GM12878 (cell line): ENCODE measurements around the gene VAC14. TPM values are rescaled to one million over a fixed set of nuclear protein-coding genes. Genes with fewer than 3 reads are reported as not detected.

Source experiments
- ATAC-seq: fragments of 200-7000 bp; cut with Tn5 transposase; 3 replicates; pipeline ENCODE4 v1.9.1; 2020; ENCODE audit warnings: mild to moderate bottlenecking, moderate library complexity
- BruUV-seq: library from RNA; stranded (reverse); fragments of 400-500 nt; replicated peaks from 2 replicates; lab custom pipeline; 2021; lab: Mats Ljungman, UMichigan
- CTCF ChIA-PET: fragments of 300-600 bp; sonication (Branson Sonifier 250); formaldehyde crosslinking; extraction: SDS; loops from one replicate; lab custom pipeline; 2021; ENCODE audit warnings: inconsistent platforms; lab: Yijun Ruan, JAX
- POLR2A ChIA-PET: fragments of 350-600 bp; formaldehyde crosslinking; extraction: SDS; loops from one replicate; lab custom pipeline; 2021; ENCODE audit warnings: inconsistent platforms; lab: Charles Lee
- RAD21 ChIA-PET: fragments of 300-600 bp; sonication (Branson Sonifier 250); formaldehyde crosslinking; loops from one replicate; lab custom pipeline; 2023; ENCODE audit warnings: antibody characterized with exemption; ENCODE audit not compliant: unreplicated experiment; lab: Charles Lee
- SMC1A ChIA-PET: fragments of 300-600 bp; sonication (Branson Sonifier 250); formaldehyde crosslinking; loops from one replicate; lab custom pipeline; 2023; ENCODE audit not compliant: unreplicated experiment, uncharacterized antibody; lab: Charles Lee
- DNase-seq: peaks from one replicate; pipeline ENCODE4 v3.0.0-alpha.2; 2011; ENCODE audit warnings: low read depth, low spot score
- FAIRE-seq: peaks from 3 replicates; lab custom pipeline; 2011; peaks lifted over from hg19 to GRCh38; lab: Jason Lieb, UNC
- H2AFZ ChIP-seq: 2 replicates; pipeline ENCODE4 v1.6.0; 2011; ENCODE audit warnings: low read depth, low read length, control low read depth; ENCODE audit not compliant: control insufficient read depth
- H3K27ac ChIP-seq: 2 replicates; pipeline ENCODE4 v1.5.1; 2011; ENCODE audit warnings: control low read depth; ENCODE audit not compliant: control insufficient read depth, insufficient read depth
- H3K27me3 ChIP-seq, 2 experiments: replicated peaks in 1 of 2; 2 replicates each; pipeline versions ENCODE4 v1.6.0 to v1.6.1; 2011; ENCODE audit warnings: low read length in 1 of 2; ENCODE audit not compliant: control insufficient read depth in 2 of 2, insufficient read depth in 2 of 2
- H3K36me3 ChIP-seq, 2 experiments: 2 replicates each; pipeline ENCODE4 v1.5.1; 2011; ENCODE audit warnings: low read length in 1 of 2; ENCODE audit not compliant: control insufficient read depth in 2 of 2, insufficient read depth in 2 of 2
- H3K4me1 ChIP-seq: 2 replicates; pipeline ENCODE4 v1.6.1; 2011; ENCODE audit warnings: mild to moderate bottlenecking, low read length, moderate library complexity, mixed read lengths; ENCODE audit not compliant: control insufficient read depth, insufficient read depth
- H3K4me2 ChIP-seq: 2 replicates; pipeline ENCODE4 v1.6.0; 2011; ENCODE audit warnings: control low read depth; ENCODE audit not compliant: control insufficient read depth, insufficient read depth
- H3K4me3 ChIP-seq: fragments of 200-600 bp; sonication (generic); 2 replicates; pipeline ENCODE4 v1.5.1; 2016
- H3K79me2 ChIP-seq: 2 replicates; pipeline ENCODE4 v1.6.0; 2011; ENCODE audit warnings: low read length; ENCODE audit not compliant: control insufficient read depth, insufficient read depth
- H3K9ac ChIP-seq: 2 replicates; pipeline ENCODE4 v1.8.0; 2011; ENCODE audit warnings: low read length, control low read depth, mixed read lengths; ENCODE audit not compliant: control insufficient read depth, insufficient read depth
- H3K9me3 ChIP-seq: replicated peaks from 3 replicates; pipeline ENCODE4 v1.5.1; 2011; ENCODE audit warnings: mild to moderate bottlenecking, low read length; ENCODE audit not compliant: control insufficient read depth, insufficient read depth
- H4K20me1 ChIP-seq: 2 replicates; pipeline ENCODE4 v1.6.0; 2011; ENCODE audit not compliant: control insufficient read depth, insufficient read depth
- CBFB ChIP-seq: IDR thresholded peaks from 2 replicates; pipeline ENCODE4 v1.6.1; 2016; ENCODE audit warnings: antibody characterized with exemption, low read depth
- CREB1 ChIP-seq: IDR thresholded peaks from 2 replicates; pipeline ENCODE4 v1.6.1; 2012; ENCODE audit warnings: low read depth, mild to moderate bottlenecking, inconsistent platforms
- EED ChIP-seq: sonication (generic); IDR thresholded peaks from 2 replicates; pipeline ENCODE4 v1.6.1; 2016; ENCODE audit warnings: antibody characterized with exemption, low read depth
- KLF5 ChIP-seq: fragments of 450-650 bp; IDR thresholded peaks from 2 replicates; pipeline ENCODE4 v1.6.1; 2014; ENCODE audit warnings: mild to moderate bottlenecking; ENCODE audit not compliant: partially characterized antibody
- NFIC ChIP-seq: IDR thresholded peaks from 2 replicates; pipeline ENCODE4 v1.6.1; 2012; ENCODE audit warnings: low read depth, mild to moderate bottlenecking, inconsistent platforms, low read length, moderate library complexity
- POLR2A ChIP-seq: IDR thresholded peaks from 2 replicates; pipeline ENCODE4 v1.6.1; 2011; ENCODE audit warnings: low read depth, mild to moderate bottlenecking, low read length
- RUNX3 ChIP-seq: IDR thresholded peaks from 2 replicates; pipeline ENCODE4 v1.6.1; 2012; ENCODE audit warnings: low read length, inconsistent platforms
- SKIL ChIP-seq: fragments of 450-650 bp; IDR thresholded peaks from 2 replicates; pipeline ENCODE4 v1.6.1; 2017; ENCODE audit warnings: mild to moderate bottlenecking, low read depth, inconsistent platforms; ENCODE audit not compliant: poor library complexity, severe bottlenecking
- TCF3 ChIP-seq: IDR thresholded peaks from 2 replicates; pipeline ENCODE4 v1.6.1; 2012; ENCODE audit warnings: low read depth, mild to moderate bottlenecking, low read length, borderline replicate concordance; ENCODE audit not compliant: insufficient read depth
- ZBED1 ChIP-seq: IDR thresholded peaks from 2 replicates; pipeline ENCODE4 v1.6.1; 2016; ENCODE audit warnings: borderline replicate concordance
- WGBS: methylation state at CpG from one replicate; pipeline ENCODE4 v1.1.6; 2016; ENCODE audit warnings: low lambda C conversion rate; ENCODE audit not compliant: insufficient replicate concordance, insufficient coverage; ENCODE audit errors: missing lambda C conversion rate; 5-methylcytosine and 5-hydroxymethylcytosine counted together
- in situ Hi-C: fragments of 300-500 bp; cut with MboI; formaldehyde crosslinking; loops from 9 replicates; pipeline ENCODE4 v1.14.3; 2018; ENCODE audit warnings: mixed read lengths
- intact Hi-C: fragments of 100-400 bp; cut with micrococcal nuclease; formaldehyde crosslinking; loops from one replicate; pipeline ENCODE4 v1.14.2; 2022; ENCODE audit not compliant: unreplicated experiment
- polyA plus RNA-seq, 11 experiments: library from polyadenylated mRNA; depleted of rRNA in 4 of 11; unstranded in 6 of 11; stranded (reverse) in 5 of 11; fragments of >200 nt; fragmentation: Nextera tagmentation in 4 of 11; fragmentation: Illumina TruSeq in 1 of 11; extraction: Ambion mirVana in 4 of 11; extraction: Trizol in 1 of 11; gene quantifications; 1 replicate in 1 of 11; 2 replicates in 10 of 11; pipeline versions ENCODE4 v1.2.1 to v1.2.3, GENCODE V29; 2011 to 2016; ENCODE audit warnings: inconsistent platforms in 2 of 11, missing spikeins in 2 of 11, low read depth in 1 of 11
- total RNA-seq, 4 experiments: library from RNA; depleted of rRNA in 3 of 4; stranded (reverse); fragments of >200 nt in 3 of 4; fragmentation: Illumina TruSeq in 1 of 4; extraction: Trizol in 1 of 4; gene quantifications; 2 replicates each; pipeline versions ENCODE4 v1.2.1 to v1.2.3, GENCODE V29; 2013 to 2021
- TF ChIP-seq, protein P1 (sequence below): fragments of 450-650 bp; IDR thresholded peaks from 2 replicates; pipeline ENCODE4 v1.6.1; 2017; ENCODE audit warnings: antibody characterized with exemption, mild to moderate bottlenecking, moderate library complexity
- TF ChIP-seq, protein P2 (sequence below): fragments of 450-650 bp; IDR thresholded peaks from 2 replicates; pipeline ENCODE4 v1.6.1; 2016; ENCODE audit warnings: mild to moderate bottlenecking
- TF ChIP-seq, protein P3 (sequence below): IDR thresholded peaks from 2 replicates; pipeline ENCODE4 v1.6.1; 2011; ENCODE audit warnings: mild to moderate bottlenecking, low read depth, low read length, moderate library complexity; ENCODE audit not compliant: insufficient replicate concordance
- TF ChIP-seq, protein P4 (sequence below): fragments of 450-650 bp; IDR thresholded peaks from 2 replicates; pipeline ENCODE4 v1.6.1; 2016; ENCODE audit warnings: mild to moderate bottlenecking

The VAC14 gene
- total and polyA plus RNA-seq, 10 of the 15 experiments (the other 5 are each of a cell fraction or from before 2014, with no cell fraction given), result 1.3 to 45.5 (median 25.5) TPM

GRCh38 chr16:70737377-70738082 lies 63.4 kb downstream of the VAC14 start:
- DNase-seq, result peak; percentile 81
- H3K4me1 ChIP-seq, result peaks cover 22% of the 10 kb centered on the region
- H3K9me3 ChIP-seq, result no peaks in the 10 kb centered on the region
- H3K27me3 ChIP-seq, result no peaks in the 10 kb centered on the region
- ChIA-PET POLR2A (interaction anchor here (0.5 kb wide), 1 partner anchor 212 kb away, joined by 9 read pairs; no protein-coding TSS in a partner anchor), SMC1A (interaction anchor here (1.6 kb wide), 1 partner anchor 33 kb away, joined by 5 read pairs; no protein-coding TSS in a partner anchor), RAD21 (no interaction called here), CTCF (interaction anchor here (0.6 to 2.6 kb wide), 3 partner anchors 34 to 847 kb away, joined by 3 to 18 read pairs (median 3); no protein-coding TSS in a partner anchor)
- H3K4me2 ChIP-seq, result peak overlapping the region; percentile 73
- 15% methylated on average over 21 of the region's 21 CpGs for WGBS
- H3K79me2 ChIP-seq, result no peaks in the 10 kb centered on the region
- no TSS peak for BruUV-seq
- intact Hi-C loops, result no loop called here
- H4K20me1 ChIP-seq, result no peaks in the 10 kb centered on the region
- in situ Hi-C loops, result no loop called here
- no peak overlapping the region; the same call in 1 of the 2 replicates for H2AFZ ChIP-seq
- H3K36me3 ChIP-seq, result peaks cover 0 to 9% of the 10 kb centered on the region in 2 experiments; a peak in 3 of 4 replicates
- H3K9ac ChIP-seq, result peak overlapping the region; percentile 51; the same call in 1 of the 2 replicates
- H3K27ac ChIP-seq, result peak overlapping the region; percentile 71
- FAIRE-seq, result peak; percentile 96
- H3K4me3 ChIP-seq, result no peak overlapping the region
- peak; percentile 95 for ATAC-seq
- TF ChIP-seq TCF3 (peak; percentile 73; the same call in 1 of the 2 replicates), SKIL (peak; percentile 82), POLR2A (peak; percentile 64), EED (peak; percentile 82), KLF5 (peak; percentile 91), NFIC (peak; percentile 45; the same call in 1 of the 2 replicates), ZBED1 (peak; percentile 49; the same call in 1 of the 2 replicates), RUNX3 (peak; percentile 96), CBFB (peak; percentile 78; the same call in 1 of the 2 replicates), CREB1 (peak; percentile 96)
- TF ChIP-seq, protein P1, sequence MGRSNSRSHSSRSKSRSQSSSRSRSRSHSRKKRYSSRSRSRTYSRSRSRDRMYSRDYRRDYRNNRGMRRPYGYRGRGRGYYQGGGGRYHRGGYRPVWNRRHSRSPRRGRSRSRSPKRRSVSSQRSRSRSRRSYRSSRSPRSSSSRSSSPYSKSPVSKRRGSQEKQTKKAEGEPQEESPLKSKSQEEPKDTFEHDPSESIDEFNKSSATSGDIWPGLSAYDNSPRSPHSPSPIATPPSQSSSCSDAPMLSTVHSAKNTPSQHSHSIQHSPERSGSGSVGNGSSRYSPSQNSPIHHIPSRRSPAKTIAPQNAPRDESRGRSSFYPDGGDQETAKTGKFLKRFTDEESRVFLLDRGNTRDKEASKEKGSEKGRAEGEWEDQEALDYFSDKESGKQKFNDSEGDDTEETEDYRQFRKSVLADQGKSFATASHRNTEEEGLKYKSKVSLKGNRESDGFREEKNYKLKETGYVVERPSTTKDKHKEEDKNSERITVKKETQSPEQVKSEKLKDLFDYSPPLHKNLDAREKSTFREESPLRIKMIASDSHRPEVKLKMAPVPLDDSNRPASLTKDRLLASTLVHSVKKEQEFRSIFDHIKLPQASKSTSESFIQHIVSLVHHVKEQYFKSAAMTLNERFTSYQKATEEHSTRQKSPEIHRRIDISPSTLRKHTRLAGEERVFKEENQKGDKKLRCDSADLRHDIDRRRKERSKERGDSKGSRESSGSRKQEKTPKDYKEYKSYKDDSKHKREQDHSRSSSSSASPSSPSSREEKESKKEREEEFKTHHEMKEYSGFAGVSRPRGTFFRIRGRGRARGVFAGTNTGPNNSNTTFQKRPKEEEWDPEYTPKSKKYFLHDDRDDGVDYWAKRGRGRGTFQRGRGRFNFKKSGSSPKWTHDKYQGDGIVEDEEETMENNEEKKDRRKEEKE, result no peak
- TF ChIP-seq, protein P2, sequence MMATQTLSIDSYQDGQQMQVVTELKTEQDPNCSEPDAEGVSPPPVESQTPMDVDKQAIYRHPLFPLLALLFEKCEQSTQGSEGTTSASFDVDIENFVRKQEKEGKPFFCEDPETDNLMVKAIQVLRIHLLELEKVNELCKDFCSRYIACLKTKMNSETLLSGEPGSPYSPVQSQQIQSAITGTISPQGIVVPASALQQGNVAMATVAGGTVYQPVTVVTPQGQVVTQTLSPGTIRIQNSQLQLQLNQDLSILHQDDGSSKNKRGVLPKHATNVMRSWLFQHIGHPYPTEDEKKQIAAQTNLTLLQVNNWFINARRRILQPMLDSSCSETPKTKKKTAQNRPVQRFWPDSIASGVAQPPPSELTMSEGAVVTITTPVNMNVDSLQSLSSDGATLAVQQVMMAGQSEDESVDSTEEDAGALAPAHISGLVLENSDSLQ, result peak; percentile 57
- TF ChIP-seq, protein P3, sequence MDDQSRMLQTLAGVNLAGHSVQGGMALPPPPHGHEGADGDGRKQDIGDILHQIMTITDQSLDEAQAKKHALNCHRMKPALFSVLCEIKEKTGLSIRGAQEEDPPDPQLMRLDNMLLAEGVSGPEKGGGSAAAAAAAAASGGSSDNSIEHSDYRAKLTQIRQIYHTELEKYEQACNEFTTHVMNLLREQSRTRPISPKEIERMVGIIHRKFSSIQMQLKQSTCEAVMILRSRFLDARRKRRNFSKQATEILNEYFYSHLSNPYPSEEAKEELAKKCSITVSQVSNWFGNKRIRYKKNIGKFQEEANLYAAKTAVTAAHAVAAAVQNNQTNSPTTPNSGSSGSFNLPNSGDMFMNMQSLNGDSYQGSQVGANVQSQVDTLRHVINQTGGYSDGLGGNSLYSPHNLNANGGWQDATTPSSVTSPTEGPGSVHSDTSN, result peak; percentile 3
- TF ChIP-seq, protein P4, sequence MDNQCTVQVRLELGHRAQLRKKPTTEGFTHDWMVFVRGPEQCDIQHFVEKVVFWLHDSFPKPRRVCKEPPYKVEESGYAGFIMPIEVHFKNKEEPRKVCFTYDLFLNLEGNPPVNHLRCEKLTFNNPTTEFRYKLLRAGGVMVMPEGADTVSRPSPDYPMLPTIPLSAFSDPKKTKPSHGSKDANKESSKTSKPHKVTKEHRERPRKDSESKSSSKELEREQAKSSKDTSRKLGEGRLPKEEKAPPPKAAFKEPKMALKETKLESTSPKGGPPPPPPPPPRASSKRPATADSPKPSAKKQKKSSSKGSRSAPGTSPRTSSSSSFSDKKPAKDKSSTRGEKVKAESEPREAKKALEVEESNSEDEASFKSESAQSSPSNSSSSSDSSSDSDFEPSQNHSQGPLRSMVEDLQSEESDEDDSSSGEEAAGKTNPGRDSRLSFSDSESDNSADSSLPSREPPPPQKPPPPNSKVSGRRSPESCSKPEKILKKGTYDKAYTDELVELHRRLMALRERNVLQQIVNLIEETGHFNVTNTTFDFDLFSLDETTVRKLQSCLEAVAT, result peak; percentile 36; the same call in 1 of the 2 replicates
